Fibroblast of gingiva (primary cell): ENCODE measurements around the gene APOLD1.
"Not testable (repeated sequence)": the region's sequence is repeated elsewhere in the genome, so short reads cannot be mapped to it uniquely, and the experiment has no call there.

ENCODE experiments used
- DNase-seq: peaks from one replicate; pipeline ENCODE4 v3.0.0-alpha.2; 2011; ENCODE audit warnings: low read depth

Gene APOLD1

GRCh38 chr12:12786706-12787601 is 1.5 kb downstream of the APOLD1 start:
- peak; percentile 82 for DNase-seq

- DNase-seq = no peak
Observed at GRCh38 chr12:12788131-12788530, 2.7 kb downstream of the APOLD1 start.

GRCh38 chr12:12788675-12789368 is 3.4 kb downstream of the APOLD1 start:
- DNase-seq = peak; percentile 54

- no peak for DNase-seq
Observed at GRCh38 chr12:12790956-12791355, 5.5 kb downstream of the APOLD1 start.

GRCh38 chr12:12791756-12792369 is 6.4 kb downstream of the APOLD1 start:
- no peak for DNase-seq

- no peak for DNase-seq
Observed at GRCh38 chr12:12792421-12792820, 7.0 kb downstream of the APOLD1 start.

GRCh38 chr12:12794686-12795085 is 9.2 kb downstream of the APOLD1 start:
- DNase-seq = no peak

GRCh38 chr12:12796171-12796570 is 10.7 kb downstream of the APOLD1 start:
- DNase-seq = no peak

- DNase-seq = no peak
Observed at GRCh38 chr12:12796928-12797793, 11.7 kb downstream of the APOLD1 start.

- DNase-seq = no peak
Observed at GRCh38 chr12:12797794-12798152, 12.3 kb downstream of the APOLD1 start.

- DNase-seq = no peak
Observed at GRCh38 chr12:12798480-12798879, 13.0 kb downstream of the APOLD1 start.

- no peak for DNase-seq
Observed at GRCh38 chr12:12799163-12799920, 13.9 kb downstream of the APOLD1 start.

GRCh38 chr12:12800406-12801180 is 15.1 kb downstream of the APOLD1 start:
- DNase-seq = no peak

- not testable (repeated sequence) for DNase-seq
Observed at GRCh38 chr12:12801656-12802055, 16.2 kb downstream of the APOLD1 start.

- DNase-seq = peak; percentile 59
Observed at GRCh38 chr12:12803186-12803585, 17.7 kb downstream of the APOLD1 start.

- DNase-seq = no peak
Observed at GRCh38 chr12:12804011-12804410, 18.6 kb downstream of the APOLD1 start.

GRCh38 chr12:12804432-12804886 is 19.0 kb downstream of the APOLD1 start:
- peak; percentile 77 for DNase-seq

- DNase-seq = no peak
Observed at GRCh38 chr12:12806784-12807516, 21.5 kb downstream of the APOLD1 start.

- not testable (repeated sequence) for DNase-seq
Observed at GRCh38 chr12:12807517-12807903, 22.1 kb downstream of the APOLD1 start.
